Brain microvascular endothelial cell (primary cell): ENCODE data around the gene KCNMA1.
A peak's percentile ranks its signal among the peaks of the same experiment; 100 is the strongest.

ENCODE experiments used
- DNase-seq: peaks from one replicate; pipeline ENCODE4 v3.0.0-alpha.2; 2020
- H3K27ac ChIP-seq: fragments of 250-450 bp; sonication (Bioruptor Pico); 2 replicates; pipeline ENCODE4 v1.5.1; 2020; ENCODE audit warnings: mild to moderate bottlenecking, moderate library complexity
- H3K27me3 ChIP-seq: fragments of 250-450 bp; sonication (Bioruptor Pico); replicated peaks from 2 replicates; pipeline ENCODE4 v1.5.1; 2020; ENCODE audit warnings: mild to moderate bottlenecking
- H3K36me3 ChIP-seq: fragments of 250-450 bp; sonication (Bioruptor Pico); replicated peaks from 2 replicates; pipeline ENCODE4 v1.5.1; 2020; ENCODE audit warnings: mild to moderate bottlenecking
- H3K4me3 ChIP-seq: 2 replicates; pipeline ENCODE4 v1.5.1; 2011; ENCODE audit warnings: low read depth, mild to moderate bottlenecking, control low read depth, low read length, moderate library complexity
- CTCF ChIP-seq: IDR thresholded peaks from 2 replicates; pipeline ENCODE4 v1.5.1; 2011; ENCODE audit warnings: low read depth, mild to moderate bottlenecking, moderate library complexity, low read length, control low read depth, inconsistent platforms; ENCODE audit errors: missing control alignments
- in situ Hi-C: cut with HindIII; loops from 2 replicates; pipeline ENCODE4 v1.10.0; 2017; ENCODE audit warnings: low sequenced_read_pairs, low pct_ligation_motif_present

KCNMA1 gene

GRCh38 chr10:77180794-77181193, 456.8 kb downstream of the KCNMA1 start:
- TF ChIP-seq CTCF: no peak
- Histone ChIP-seq H3K27ac (no peak overlapping the region), H3K36me3 (no peaks in the 10 kb centered on the region), H3K27me3 (no peaks in the 10 kb centered on the region), H3K4me3 (no peak overlapping the region)
- no peak for DNase-seq
- in situ Hi-C loops: no loop called here

GRCh38 chr10:77180104-77180503, 457.5 kb downstream of the KCNMA1 start:
- Histone ChIP-seq H3K27ac (peak overlapping the region; percentile 61), H3K36me3 (no peaks in the 10 kb centered on the region), H3K27me3 (no peaks in the 10 kb centered on the region), H3K4me3 (no peak overlapping the region)
- in situ Hi-C loops: no loop called here
- no peak for DNase-seq
- no peak for TF ChIP-seq CTCF

GRCh38 chr10:77179015-77179695, 458.5 kb downstream of the KCNMA1 start:
- in situ Hi-C loops: loop anchor here (10.0 kb wide), 1 partner anchor 466 kb away; no protein-coding TSS in a partner anchor
- Histone ChIP-seq H3K27ac (peak overlapping the region; percentile 61), H3K27me3 (no peaks in the 10 kb centered on the region), H3K4me3 (no peak overlapping the region), H3K36me3 (no peaks in the 10 kb centered on the region)
- TF ChIP-seq CTCF: no peak
- peak; percentile 81 for DNase-seq

GRCh38 chr10:77177589-77177988, 460.0 kb downstream of the KCNMA1 start:
- Histone ChIP-seq H3K27me3 (no peaks in the 10 kb centered on the region), H3K4me3 (no peak overlapping the region), H3K27ac (no peak overlapping the region), H3K36me3 (no peaks in the 10 kb centered on the region)
- no peak for DNase-seq
- in situ Hi-C loops: loop anchor here (10.0 kb wide), 1 partner anchor 467 kb away; no protein-coding TSS in a partner anchor
- no peak for TF ChIP-seq CTCF

- H3K4me3 ChIP-seq: no peak overlapping the region
- no peaks in the 10 kb centered on the region for H3K27me3 ChIP-seq
- H3K27ac ChIP-seq: no peak overlapping the region
- in situ Hi-C loops: loop anchor here (10.0 kb wide), 1 partner anchor 468 kb away; no protein-coding TSS in a partner anchor
- H3K36me3 ChIP-seq: no peaks in the 10 kb centered on the region
- no peak for TF ChIP-seq CTCF
- DNase-seq: no peak
Measured at GRCh38 chr10:77177161-77177560, 460.4 kb downstream of the KCNMA1 start.

GRCh38 chr10:77176232-77176631, 461.4 kb downstream of the KCNMA1 start:
- H3K27me3 ChIP-seq: no peaks in the 10 kb centered on the region
- no peak overlapping the region for H3K27ac ChIP-seq
- in situ Hi-C loops: loop anchor here (10.0 kb wide), 1 partner anchor 469 kb away; no protein-coding TSS in a partner anchor
- no peaks in the 10 kb centered on the region for H3K36me3 ChIP-seq
- no peak overlapping the region for H3K4me3 ChIP-seq
- TF ChIP-seq CTCF: no peak
- DNase-seq: no peak
